B cell (primary cell): ENCODE measurements around the gene CS. TPM values are rescaled to one million over a fixed set of nuclear protein-coding genes. Genes with fewer than 3 reads are reported as not detected.

Experiments
- ATAC-seq: fragments of 200-7000 bp; cut with Tn5 transposase; one replicate; pipeline ENCODE4 v1.10.0; 2021; ENCODE audit warnings: low read depth, mild to moderate bottlenecking, moderate number of reproducible peaks, moderate library complexity
- CTCF ChIA-PET: fragments of 350-600 bp; sonication (Branson Sonifier 250); formaldehyde crosslinking; loops from one replicate; lab custom pipeline; 2021; ENCODE audit warnings: antibody characterized with exemption, inconsistent platforms; lab: Charles Lee
- POLR2A ChIA-PET: fragments of 350-600 bp; sonication (Branson Sonifier 250); formaldehyde crosslinking; loops from one replicate; lab custom pipeline; 2021; ENCODE audit warnings: antibody characterized with exemption; lab: Charles Lee
- DNase-seq: peaks from one replicate; pipeline ENCODE4 v3.0.0; 2013
- H2AFZ ChIP-seq: 2 replicates; pipeline ENCODE4 v1.6.1; 2012; ENCODE audit warnings: mild to moderate bottlenecking, low read depth, low read length; ENCODE audit not compliant: insufficient read depth, poor library complexity, severe bottlenecking
- H3K27ac ChIP-seq, 2 donors: 1 replicate in 1 of 2; 2 replicates in 1 of 2; pipeline ENCODE4 v1.5.1; 2012 to 2013; ENCODE audit warnings: low read length in 2 of 2, mild to moderate bottlenecking in 2 of 2, moderate library complexity in 1 of 2
- H3K27me3 ChIP-seq, 4 experiments: fragments of 200-600 bp in 1 of 4; sonication (generic) in 1 of 4; replicated peaks in 1 of 4; 1 replicate in 2 of 4; 2 replicates in 2 of 4; pipeline versions ENCODE4 v1.6.1 to v1.7.0; 2013 to 2016; ENCODE audit warnings: low read length in 3 of 4, mild to moderate bottlenecking in 2 of 4, mixed read lengths in 1 of 4, moderate library complexity in 1 of 4; ENCODE audit not compliant: insufficient read depth in 4 of 4, control insufficient read depth in 3 of 4; ENCODE audit errors: control extremely low read depth in 1 of 4
- H3K36me3 ChIP-seq, 2 experiments: replicated peaks in 1 of 2; 1 replicate in 1 of 2; 2 replicates in 1 of 2; pipeline versions ENCODE4 v1.6.1 to v1.7.1; 2013; ENCODE audit warnings: low read length in 1 of 2; ENCODE audit not compliant: insufficient read depth in 2 of 2, control insufficient read depth in 1 of 2; ENCODE audit errors: control extremely low read depth in 1 of 2, extremely low read depth in 1 of 2
- H3K4me1 ChIP-seq, 2 donors: fragments of 200-600 bp in 1 of 2; sonication (generic) in 1 of 2; 1 replicate in 1 of 2; 2 replicates in 1 of 2; pipeline versions ENCODE4 v1.5.1 to v1.6.1; 2013 to 2017; ENCODE audit warnings: low read length in 2 of 2; ENCODE audit not compliant: control insufficient read depth in 2 of 2, insufficient read depth in 2 of 2
- H3K4me2 ChIP-seq: replicated peaks from 2 replicates; pipeline ENCODE3; 2012; ENCODE audit warnings: mild to moderate bottlenecking, low read depth, low read length; ENCODE audit not compliant: poor library complexity, severe bottlenecking
- H3K4me3 ChIP-seq, 5 experiments: fragments of 200-600 bp in 1 of 5; sonication (generic) in 1 of 5; 1 replicate in 3 of 5; 2 replicates in 2 of 5; pipeline versions ENCODE4 v1.5.1 to v1.7.0; 2011 to 2016; ENCODE audit warnings: low read length in 4 of 5, mild to moderate bottlenecking in 4 of 5, low read depth in 2 of 5, control low read depth in 1 of 5, moderate library complexity in 1 of 5; ENCODE audit not compliant: insufficient read depth in 1 of 5; ENCODE audit errors: control extremely low read depth in 1 of 5, extremely low read depth in 1 of 5
- H3K79me2 ChIP-seq: fragments of 200-600 bp; sonication (generic); one replicate; pipeline ENCODE4 v1.6.0; 2016; ENCODE audit warnings: low read length; ENCODE audit not compliant: control insufficient read depth, insufficient read depth
- H3K9ac ChIP-seq: fragments of 200-600 bp; sonication (generic); 2 replicates; pipeline ENCODE4 v1.6.1; 2017; ENCODE audit warnings: mild to moderate bottlenecking, low read length, moderate library complexity
- H3K9me3 ChIP-seq, 3 donors: one replicate each; pipeline versions ENCODE4 v1.6.1 to v1.7.1; 2013; ENCODE audit warnings: low read length in 2 of 3; ENCODE audit not compliant: control insufficient read depth in 2 of 3, insufficient read depth in 1 of 3; ENCODE audit errors: control extremely low read depth in 1 of 3
- H4K20me1 ChIP-seq: 2 replicates; pipeline ENCODE4 v1.6.0; 2012; ENCODE audit warnings: mild to moderate bottlenecking, low read length; ENCODE audit not compliant: insufficient read depth, control insufficient read depth, poor library complexity, severe bottlenecking
- H3K27ac Mint-ChIP-seq: one replicate; pipeline ENCODE4 v1.8.0; 2021; ENCODE audit warnings: mixed read lengths
- H3K27me3 Mint-ChIP-seq: one replicate; pipeline ENCODE4 v1.8.0; 2021; ENCODE audit warnings: mixed read lengths
- H3K4me1 Mint-ChIP-seq: one replicate; pipeline ENCODE4 v1.8.0; 2021; ENCODE audit warnings: mixed read lengths
- H3K4me3 Mint-ChIP-seq: one replicate; pipeline ENCODE4 v1.8.0; 2021; ENCODE audit warnings: mixed read lengths
- H3K9me3 Mint-ChIP-seq: one replicate; pipeline ENCODE4 v1.8.0; 2022; ENCODE audit warnings: mixed read lengths; ENCODE audit not compliant: insufficient read depth
- CTCF ChIP-seq: fragments of 200-600 bp; IDR thresholded peaks from one replicate; pipeline ENCODE4 v1.8.0; 2022; ENCODE audit warnings: antibody characterized with exemption, mild to moderate bottlenecking
- EZH2 ChIP-seq: IDR thresholded peaks from 2 replicates; pipeline ENCODE4 v1.6.1; 2012; ENCODE audit warnings: borderline replicate concordance, low read depth, mild to moderate bottlenecking, moderate library complexity, low read length; ENCODE audit not compliant: insufficient read depth, poor library complexity, severe bottlenecking
- WGBS: methylation state at CpG from one replicate; pipeline ENCODE4 v1.1.5; 2013; ENCODE audit warnings: missing lambda C conversion rate; ENCODE audit not compliant: insufficient coverage; 5-methylcytosine and 5-hydroxymethylcytosine counted together
- intact Hi-C: fragments of 100-400 bp; cut with micrococcal nuclease; formaldehyde crosslinking; loops from one replicate; pipeline ENCODE4 v1.10.0; 2022
- polyA plus RNA-seq: library from polyadenylated mRNA; depleted of rRNA; stranded (reverse); fragments of >200 nt; gene quantifications from 2 replicates; pipeline ENCODE4 v1.2.3, GENCODE V29; 2012
- total RNA-seq, 2 donors: library from RNA; stranded (reverse); fragments of 120-200 nt in 1 of 2; gene quantifications; 1 replicate in 1 of 2; 2 replicates in 1 of 2; pipeline versions ENCODE4 v1.2.3 to v1.2.4, GENCODE V29; 2013 to 2022

CS gene
- total and polyA plus RNA-seq, 2 donors (not counting 1 experiment from before 2014, with no cell fraction given): 114 to 154 TPM

GRCh38 chr12:56253091-56253490 lies 47.0 kb downstream of the CS start:
- Histone ChIP-seq H2AFZ (no peak overlapping the region), H4K20me1 (peaks cover 21% of the 10 kb centered on the region), H3K4me2 (no peak overlapping the region), H3K4me3 (no peak overlapping the region), H3K9me3 (no peaks in the 10 kb centered on the region), H3K79me2 (peaks cover 28% of the 10 kb centered on the region), H3K27me3 (no peaks in the 10 kb centered on the region), H3K9ac (no peak overlapping the region), H3K27ac (no peak overlapping the region), H3K4me1 (peaks cover 12 to 14% of the 10 kb centered on the region in 2 donors), H3K36me3 (peaks cover 2 to 73% of the 10 kb centered on the region in 2 experiments)
- ChIA-PET CTCF (interaction anchor here (1.4 kb wide), 1 partner anchor 48 kb away, joined by 4 read pairs; no protein-coding TSS in a partner anchor), POLR2A (no interaction called here)
- no peak for TF ChIP-seq EZH2
- no peak for TF ChIP-seq CTCF
- H3K9me3 Mint-ChIP-seq: no peaks in the 10 kb centered on the region
- H3K4me1 Mint-ChIP-seq: peaks cover 11% of the 10 kb centered on the region
- H3K27ac Mint-ChIP-seq: no peak overlapping the region
- H3K27me3 Mint-ChIP-seq: no peaks in the 10 kb centered on the region
- ATAC-seq (no peak), DNase-seq (no peak)
- H3K4me3 Mint-ChIP-seq: no peak overlapping the region
- WGBS: 96% methylated on average over 11 of the region's 11 CpGs
- intact Hi-C loops: no loop called here

GRCh38 chr12:56252649-56253048 lies 47.5 kb downstream of the CS start:
- intact Hi-C loops: no loop called here
- no peak for TF ChIP-seq CTCF
- ATAC-seq: no peak
- Mint-ChIP-seq H3K4me3 (no peak overlapping the region), H3K9me3 (no peaks in the 10 kb centered on the region), H3K27ac (no peak overlapping the region), H3K4me1 (peaks cover 11% of the 10 kb centered on the region), H3K27me3 (no peaks in the 10 kb centered on the region)
- Histone ChIP-seq H4K20me1 (peaks cover 18% of the 10 kb centered on the region), H3K4me2 (no peak overlapping the region), H3K79me2 (peaks cover 23% of the 10 kb centered on the region), H2AFZ (no peak overlapping the region), H3K4me1 (peaks cover 11 to 13% of the 10 kb centered on the region in 2 donors), H3K27me3 (no peaks in the 10 kb centered on the region), H3K27ac (no peak overlapping the region), H3K36me3 (peaks cover 2 to 78% of the 10 kb centered on the region in 2 experiments), H3K9me3 (no peaks in the 10 kb centered on the region), H3K4me3 (no peak overlapping the region), H3K9ac (no peak overlapping the region)
- 96% methylated on average over 2 of the region's 3 CpGs for WGBS
- DNase-seq: no peak
- ChIA-PET POLR2A (interaction anchor here (0.7 kb wide), 1 partner anchor 14 kb away, joined by 3 read pairs; the partner anchor contains the start of gene COQ10A), CTCF (interaction anchor here (1.4 kb wide), 1 partner anchor 47 kb away, joined by 4 read pairs; no protein-coding TSS in a partner anchor)
